Measurements from ENCODE around the gene HSPG2. TPM values are rescaled to one million over a fixed set of nuclear protein-coding genes. Genes with fewer than 3 reads are reported as not detected.

Gene HSPG2
- total and polyA plus RNA-seq, 2 of the 8 experiments (the other 6 are each of a cell fraction or from before 2014, with no cell fraction given): 17.8 to 111 TPM

GRCh38 chr1:21900766-21901472 lies 36.2 kb downstream of the HSPG2 start (continued):
- TF ChIP-seq E2F6 (IDR thresholded peaks at IDR 0.05) (no peak), CBX8 (IDR thresholded peaks at IDR 0.05; ENCODE audit: borderline replicate concordance, low read depth, low read length) (no peak), TAF7 (optimal IDR thresholded peaks at IDR 0.05; ENCODE audit: borderline replicate concordance, low read depth, low read length) (no peak), JUN (IDR thresholded peaks at IDR 0.05; ENCODE audit: low read depth, low read length) (no peak), CHD2 (IDR thresholded peaks at IDR 0.05; ENCODE audit: low read length) (no peak), RXRA (IDR thresholded peaks at IDR 0.05; ENCODE audit: insufficient read depth, low read depth, low read length) (no peak), CBX5 (IDR thresholded peaks at IDR 0.05; ENCODE audit: low read depth, low read length) (no peak), RAD21 (IDR thresholded peaks at IDR 0.05 in 1 of 2, conservative IDR thresholded peaks at IDR 0.05 in 1 of 2; ENCODE audit: low read depth in 2 of 2, low read length in 2 of 2) (no peak)
